Stimulated activated CD4-positive, alpha-beta T cell treated with anti-CD3 and anti-CD28 coated beads, Interleukin-2, amount 100 ng/mL, for 48 hours (primary cell): Measurements from ENCODE around the gene EIF3A.
"Not testable (repeated sequence)": the region's sequence is repeated elsewhere in the genome, so short reads cannot be mapped to it uniquely, and the experiment has no call there.

Experiments
- DNase-seq, 2 donors: peaks; one replicate each; pipeline ENCODE4 v3.0.0-alpha.2; 2020

EIF3A gene

DNA sequence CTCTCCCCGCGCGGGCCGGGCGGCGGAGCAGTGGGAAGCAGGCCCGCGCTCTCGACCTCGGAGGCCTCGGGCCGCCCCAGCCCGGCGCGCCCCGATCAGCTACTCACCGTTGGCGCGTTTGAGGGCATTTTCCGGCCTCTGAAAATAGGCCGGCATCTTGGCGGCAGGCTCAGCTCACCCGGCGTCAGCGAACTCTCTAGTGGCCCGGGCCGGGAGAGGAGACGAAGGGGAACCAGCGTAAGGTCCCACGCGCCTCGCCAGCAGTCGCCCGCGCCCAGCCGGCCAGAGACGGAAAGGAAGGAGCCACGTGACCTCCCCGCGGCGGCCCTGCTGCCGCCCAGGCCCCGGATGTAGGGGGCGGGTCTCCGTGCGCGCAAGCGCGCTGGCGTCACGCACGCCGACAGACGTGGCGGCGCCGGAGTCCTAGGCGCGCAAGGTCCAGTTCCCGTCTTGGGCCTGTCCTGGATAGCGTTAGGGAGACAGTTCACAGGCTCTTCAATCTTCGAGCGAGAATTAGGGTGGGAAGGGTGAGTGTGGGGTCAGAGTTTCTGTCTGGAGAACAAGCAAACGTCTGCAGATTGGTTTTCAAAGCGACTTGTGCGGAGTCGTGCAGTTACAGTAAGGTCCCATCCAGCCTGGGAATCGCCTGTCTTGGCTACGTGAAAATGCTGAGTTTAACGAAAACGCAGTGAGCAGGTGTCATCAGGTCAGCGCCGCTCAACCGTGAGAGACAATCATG is at the start of gene EIF3A:
Gene EIF3A (minus strand): TSS at position 297 of the 739 bp plus-strand sequence. CDS start 141 bp downstream, at position 156.
- DNase-seq: peak; percentile 88 to 91

- no peak for DNase-seq
Observed at GRCh38 chr10:119129721-119130120, 49.1 kb upstream of the EIF3A start.

- DNase-seq: no peak
Observed at GRCh38 chr10:119125942-119126341, 45.3 kb upstream of the EIF3A start.

GRCh38 chr10:119120875-119121274 is 40.3 kb upstream of the EIF3A start:
- DNase-seq: no peak

DNA sequence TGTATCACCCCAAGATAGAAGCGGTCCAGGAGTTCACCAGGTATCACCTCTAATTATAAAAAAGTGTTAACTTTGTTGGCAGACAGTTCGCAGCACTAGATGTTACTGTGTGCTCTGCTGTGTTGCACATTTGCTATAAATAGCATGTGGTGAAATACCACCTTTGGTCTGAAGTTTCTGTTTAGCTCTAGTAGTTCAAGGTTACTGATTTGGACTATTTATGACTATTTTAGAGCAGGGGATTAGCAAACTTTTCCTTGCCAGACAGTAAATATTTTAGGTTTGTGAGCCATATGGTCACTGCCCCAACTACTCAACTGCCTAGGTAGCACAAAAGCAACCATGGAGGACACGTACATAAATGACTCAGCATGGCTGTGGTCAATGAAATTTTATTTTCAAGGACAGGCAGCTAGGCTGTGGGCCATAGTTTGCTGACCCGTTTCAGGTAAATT is 39.8 kb upstream of the EIF3A start:
- no peak for DNase-seq

DNA sequence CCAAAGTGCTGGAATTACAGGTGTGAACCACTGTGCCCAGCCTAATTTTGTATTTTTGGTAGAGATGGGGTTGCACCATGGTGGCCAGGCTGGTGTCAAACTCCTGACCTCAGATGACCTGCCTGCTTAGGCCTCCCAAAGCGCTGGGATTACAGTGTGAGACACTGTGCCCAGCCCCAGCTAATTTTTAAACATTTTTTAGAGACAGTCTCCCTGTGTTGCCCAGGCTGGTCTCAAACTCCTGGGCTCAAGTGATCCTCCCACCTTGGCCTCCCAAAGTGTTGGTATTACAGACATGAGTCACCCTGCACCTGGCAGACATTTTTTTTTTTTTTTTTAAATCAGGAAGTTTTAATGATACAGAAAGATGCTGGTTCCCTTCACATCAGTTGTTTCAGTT is 38.8 kb upstream of the EIF3A start:
- DNase-seq: no peak

DNA sequence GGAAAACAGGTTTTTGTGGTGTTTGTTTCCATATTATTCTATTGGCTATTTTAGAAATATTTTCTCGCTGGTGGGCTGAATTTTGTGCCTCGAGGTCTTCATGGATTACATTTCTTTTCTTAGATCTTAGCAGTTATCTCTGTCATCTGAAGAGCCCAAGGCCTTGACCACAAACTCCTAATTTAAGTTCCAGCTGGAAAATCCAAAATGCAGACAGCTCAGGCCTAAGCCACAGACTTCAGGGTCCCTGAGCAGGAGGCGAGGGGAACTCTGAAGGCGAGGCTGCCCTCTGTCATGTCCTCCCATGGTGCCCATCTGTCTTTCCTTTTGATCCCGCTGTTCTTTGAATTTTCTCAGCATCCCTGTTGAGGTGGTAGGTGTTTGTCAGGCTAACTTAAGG is 37.6 kb upstream of the EIF3A start:
- no peak for DNase-seq

DNA sequence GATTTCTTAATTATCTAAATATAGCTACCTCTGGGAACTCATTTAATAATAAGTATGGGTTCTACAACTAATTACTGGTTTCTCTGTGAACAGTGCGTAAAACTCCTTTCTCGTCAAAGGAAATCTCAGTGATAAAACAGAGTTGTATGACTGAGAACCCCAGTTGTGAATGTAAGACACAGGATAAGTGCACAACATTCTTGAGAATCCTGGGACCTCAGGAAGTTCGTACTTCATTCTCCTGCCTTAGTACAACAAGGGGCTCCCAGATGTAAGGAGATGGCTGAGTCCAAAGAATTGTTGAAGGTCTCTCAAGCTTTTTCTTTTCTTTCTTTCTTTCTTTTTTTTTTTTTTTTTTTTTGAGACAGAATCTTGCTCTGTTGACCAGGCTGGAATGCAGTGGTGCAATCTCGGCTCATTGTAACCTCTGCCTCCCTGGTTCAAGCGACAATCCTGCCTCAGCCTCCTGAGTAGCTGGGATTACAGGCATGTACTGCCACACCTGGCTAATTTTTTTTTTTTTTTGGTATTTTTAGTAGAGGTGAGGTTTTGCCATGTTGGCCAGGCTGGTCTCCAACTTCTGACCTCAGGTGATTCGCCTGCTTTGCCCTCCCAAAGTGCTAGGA is 35.8 kb upstream of the EIF3A start:
- no peak for DNase-seq

GRCh38 chr10:119115926-119116325 is 35.3 kb upstream of the EIF3A start:
- no peak for DNase-seq

DNA sequence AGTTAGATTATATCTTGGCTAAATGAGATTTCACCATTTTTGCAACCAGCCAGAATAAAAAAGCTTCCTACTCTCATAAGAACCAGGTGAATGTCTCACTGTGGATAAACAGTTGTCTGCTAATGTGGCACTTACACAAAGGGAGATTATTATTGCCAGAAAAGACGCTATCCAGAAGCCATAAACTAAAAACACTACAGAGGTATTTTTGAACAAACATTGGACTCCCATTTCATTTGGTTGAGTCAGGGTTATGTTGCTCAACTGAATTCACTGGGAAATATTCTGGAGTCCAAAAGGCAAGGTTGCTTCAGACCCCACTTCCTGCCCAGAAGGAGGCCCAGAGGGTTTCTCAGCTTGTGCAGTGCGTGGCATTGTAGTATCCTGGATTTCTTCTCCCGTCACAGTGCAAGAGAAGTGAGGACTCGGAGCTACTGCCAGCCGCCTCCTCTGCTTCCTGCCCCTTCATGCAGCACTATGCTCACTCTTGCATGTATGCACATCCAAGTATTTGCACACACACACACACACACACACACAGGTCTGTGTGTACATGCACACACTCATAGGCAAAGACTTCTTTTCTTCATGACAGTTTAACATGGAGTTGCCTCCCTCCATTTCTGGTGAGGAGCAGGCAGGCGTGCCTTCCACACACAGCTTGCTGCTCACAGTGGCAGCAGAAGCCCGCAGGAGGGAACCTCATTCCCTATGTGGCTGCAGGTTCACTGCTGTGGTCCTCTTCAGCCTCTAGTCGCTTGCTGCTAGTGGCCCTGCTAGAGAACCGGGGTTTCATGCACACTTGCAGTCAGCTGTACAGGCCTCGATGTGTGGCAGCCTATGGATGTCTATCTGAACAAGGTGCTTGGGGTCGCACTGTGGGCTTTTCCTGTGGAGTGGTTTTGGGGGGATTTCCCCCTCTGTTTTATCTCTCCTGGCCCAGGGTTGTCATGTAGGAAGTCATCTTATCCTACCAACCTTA is 33.4 kb upstream of the EIF3A start:
- DNase-seq: no peak

- DNase-seq: no peak
Observed at GRCh38 chr10:119112056-119112455, 31.4 kb upstream of the EIF3A start.

DNA sequence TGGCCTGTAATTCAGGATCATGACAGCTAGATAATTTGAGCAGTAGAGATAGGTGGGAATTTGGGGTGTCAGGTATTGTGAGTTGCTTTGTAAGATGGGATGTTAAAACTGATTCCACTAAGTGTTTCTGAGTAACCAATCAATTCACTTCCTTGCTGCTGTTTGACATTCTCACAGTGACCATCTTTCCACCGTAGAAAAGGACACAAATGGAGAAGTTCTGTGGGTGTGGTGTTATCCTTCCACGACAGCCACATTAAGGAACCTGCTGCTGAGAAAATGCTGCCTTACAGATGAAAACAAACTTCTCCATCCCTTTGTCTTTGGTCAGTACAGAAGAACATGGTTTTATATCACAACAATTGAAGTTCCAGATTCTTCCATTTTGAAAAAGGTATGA is 27.2 kb upstream of the EIF3A start:
- DNase-seq: not testable (repeated sequence)

DNA sequence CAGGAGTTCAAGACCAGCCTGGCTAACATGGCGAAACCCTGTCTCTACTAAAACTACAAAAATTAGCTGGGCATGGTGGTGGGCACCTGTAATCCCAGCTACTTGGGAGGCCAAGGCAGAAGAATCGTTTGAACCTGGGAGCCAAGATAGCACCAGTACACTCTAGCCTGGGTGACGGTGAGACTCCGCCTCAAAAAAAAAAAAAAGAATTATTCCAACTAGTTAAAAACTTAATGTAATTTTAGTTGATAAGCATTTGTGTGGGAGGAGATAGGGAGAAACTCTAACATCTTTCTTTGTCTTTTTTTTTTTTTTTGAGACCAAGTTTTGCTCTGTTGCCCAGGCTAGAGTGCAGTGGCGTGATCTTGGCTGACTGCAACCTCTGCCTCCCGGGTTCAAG is 26.5 kb upstream of the EIF3A start:
- DNase-seq: not testable (repeated sequence)

GRCh38 chr10:119105899-119106298 is 25.3 kb upstream of the EIF3A start:
- not testable (repeated sequence) for DNase-seq

DNA sequence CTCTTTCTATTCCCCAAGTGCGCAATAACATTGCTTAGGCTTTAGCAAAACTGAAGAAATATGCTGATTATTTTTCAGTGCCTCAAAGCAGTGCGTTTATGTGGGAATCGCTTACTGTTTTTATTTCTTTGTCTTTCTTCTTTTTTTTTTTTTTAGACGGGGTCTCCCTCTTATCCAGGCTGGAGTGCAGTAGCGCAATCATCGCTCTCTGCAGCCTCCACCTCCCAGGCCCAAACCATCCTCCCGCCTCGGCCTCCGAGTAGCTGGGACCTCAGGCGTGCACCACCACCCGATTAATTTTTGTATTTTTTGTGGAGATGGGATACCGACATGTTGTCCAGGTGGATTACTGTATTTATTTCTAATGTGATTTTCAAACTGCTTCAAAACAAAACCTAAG is 24.5 kb upstream of the EIF3A start:
- DNase-seq: no peak

- DNase-seq: peak in 1 of 2 donors; percentile 5
Observed at GRCh38 chr10:119104654-119105015, 24.0 kb upstream of the EIF3A start.

- peak; percentile 67 to 82 for DNase-seq
Observed at GRCh38 chr10:119103903-119104653, 23.5 kb upstream of the EIF3A start, which contains the start of gene DENND10. TSS of gene DENND10 (plus strand) at chr10:119104113. CDS start at chr10:119104143, 30 bp downstream.

DNA sequence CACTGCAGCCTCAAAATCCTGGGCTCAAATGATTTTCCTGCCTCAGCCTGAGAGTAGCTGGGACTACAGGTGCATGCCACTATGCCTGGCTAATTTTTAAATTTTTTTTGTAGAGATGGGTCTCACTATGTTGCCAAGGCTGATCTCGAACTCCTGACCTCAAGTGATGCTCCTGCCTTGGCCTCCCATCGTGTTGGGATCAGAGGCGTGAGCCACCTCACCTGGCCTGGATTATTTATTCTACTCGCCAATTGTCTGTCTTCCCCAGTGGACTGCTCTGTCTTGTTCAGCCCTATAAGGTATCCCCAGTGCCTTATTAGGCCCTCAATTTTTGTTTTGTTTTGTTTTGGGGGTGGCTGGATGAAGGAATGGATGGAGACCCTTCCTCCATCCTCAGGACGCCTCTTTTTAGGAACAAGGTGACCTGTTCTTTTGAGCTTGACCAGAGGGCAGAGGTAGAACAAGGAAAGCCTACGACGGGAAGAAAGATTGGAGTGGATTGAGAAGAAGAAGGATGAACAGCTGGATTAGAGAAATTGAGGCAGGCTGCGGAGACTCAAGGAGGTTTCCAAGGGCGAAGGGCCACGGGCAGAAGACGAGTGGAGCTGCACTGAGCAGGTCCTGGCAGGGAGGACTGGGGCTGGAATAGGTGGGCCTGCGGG is 22.8 kb upstream of the EIF3A start:
- no peak for DNase-seq

- no peak for DNase-seq
Observed at GRCh38 chr10:119101366-119102098, 20.9 kb upstream of the EIF3A start.

- DNase-seq: no peak
Observed at GRCh38 chr10:119100434-119101238, 20.0 kb upstream of the EIF3A start.
